Measurements from ENCODE around the gene BFSP1.

- no peak for TF ChIP-seq POLR2A (IDR thresholded peaks at IDR 0.05; ENCODE audit: low read depth, low read length)
- no peak for TF ChIP-seq CTCF (IDR thresholded peaks at IDR 0.05; ENCODE audit: extremely low read depth in 1 of 2, insufficient read depth in 1 of 2, low read depth in 1 of 2, low read length in 2 of 2)
- TF ChIP-seq EZH2 (IDR thresholded peaks at IDR 0.05; ENCODE audit: borderline replicate concordance, low read depth, low read length, severe bottlenecking), result no peak
Observed at GRCh38 chr20:17541996-17542395, 10.8 kb upstream of the BFSP1 start.

Data from endothelial cell of umbilical vein (primary cell).